Measurements from ENCODE around the gene MMP7. TPM values are rescaled to one million over a fixed set of nuclear protein-coding genes. Genes with fewer than 3 reads are reported as not detected.

Gene MMP7
- total and polyA plus RNA-seq, 2 of the 4 experiments (the other 2 are of a cell fraction) = not detected

DNA sequence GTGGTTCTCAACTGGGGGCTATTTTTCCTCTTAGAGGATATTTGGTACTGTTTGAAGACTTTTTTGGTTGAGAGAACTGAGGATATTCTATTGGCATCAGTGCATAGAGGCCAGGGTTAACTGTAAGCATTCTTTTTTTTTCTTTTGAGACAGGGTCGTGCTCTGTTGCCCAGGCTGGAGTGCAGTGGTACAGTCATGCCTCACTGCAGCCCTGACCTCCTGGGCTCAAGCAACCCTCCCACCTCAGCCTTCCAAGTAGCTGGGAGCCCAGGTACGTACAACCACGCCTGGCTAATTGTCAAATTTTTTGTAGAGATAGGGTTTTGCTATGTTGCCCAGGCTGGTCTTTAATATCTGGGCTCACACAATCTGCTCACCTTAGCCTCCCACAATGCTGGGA, 12.9 kb downstream of the MMP7 start:
- Histone ChIP-seq H4K91ac (ENCODE audit: insufficient read depth, low read depth, low read length) (no peak overlapping the region), H2BK5ac (ENCODE audit: low read depth, low read length, poor library complexity, severe bottlenecking) (no peak overlapping the region), H2BK120ac (ENCODE audit: low read depth, low read length) (no peak overlapping the region), H2AFZ (replicated peaks; ENCODE audit: low read length, poor library complexity) (no peak overlapping the region), H3K36me3 (ENCODE audit: control insufficient read depth, insufficient read depth, low read length) (no peaks in the 10 kb centered on the region), H4K20me1 (ENCODE audit: insufficient read depth, low read length) (no peaks in the 10 kb centered on the region), H3K14ac (replicated peaks; ENCODE audit: low read depth, low read length) (no peak overlapping the region), H3K4me3 (ENCODE audit: insufficient read depth, low read depth, low read length) (no peak overlapping the region), H4K8ac (ENCODE audit: low read depth in 2 of 2, low read length in 2 of 2) (no peak overlapping the region), H3K4ac (ENCODE audit: low read depth, low read length) (no peak overlapping the region), H2BK20ac (ENCODE audit: low read depth, low read length) (no peak overlapping the region), H3K9ac (ENCODE audit: low read depth, low read length) (no peak overlapping the region), H4K5ac (ENCODE audit: low read depth, low read length) (no peak overlapping the region), H3K27ac (ENCODE audit: insufficient read depth, low read length) (no peak overlapping the region), H3K23ac (ENCODE audit: low read depth, low read length) (no peak overlapping the region), H3K79me1 (ENCODE audit: low read depth in 1 of 2, low read length in 2 of 2) (no peaks in the 10 kb centered on the region), H2BK15ac (ENCODE audit: low read depth, low read length) (no peak overlapping the region), H3K56ac (ENCODE audit: extremely low read depth, insufficient read depth, low read length) (no peak overlapping the region), H3K9me1 (ENCODE audit: insufficient read depth, low read length) (no peaks in the 10 kb centered on the region), H3K27me3 (ENCODE audit: control insufficient read depth, insufficient read depth, low read length) (peaks cover 5% of the 10 kb centered on the region; the same call in 1 of the 2 replicates), H2AK9ac (replicated peaks; ENCODE audit: low read depth, low read length, poor library complexity) (no peak overlapping the region), H3K9me3 (ENCODE audit: control insufficient read depth, insufficient read depth, low read length) (no peaks in the 10 kb centered on the region), H3K4me1 (ENCODE audit: control insufficient read depth, insufficient read depth, low read length) (no peaks in the 10 kb centered on the region), H3K18ac (ENCODE audit: low read depth, low read length) (no peak overlapping the region), H2AK5ac (ENCODE audit: low read depth, low read length) (no peak overlapping the region), H3K4me2 (ENCODE audit: low read depth, low read length) (no peak overlapping the region)
- CTCF ChIA-PET = no interaction called here
- ATAC-seq (ENCODE audit: low read depth) (no peak), DNase-seq (no peak)
- POLR2A ChIA-PET (ENCODE audit: unreplicated experiment) = no interaction called here
- intact Hi-C loops (cut with micrococcal nuclease) (no loop called here), in situ Hi-C loops (cut with MboI; ENCODE audit: low sequenced_read_pairs) (no loop called here), dilution Hi-C loops (cut with HindIII; ENCODE audit: low sequenced_read_pairs, unreplicated experiment) (no loop called here)
- BruUV-seq (replicated peaks) = no TSS peak
- TF ChIP-seq RAD21 (IDR thresholded peaks at IDR 0.05; ENCODE audit: low read length) (no peak), POLR2A (IDR thresholded peaks at IDR 0.05; ENCODE audit: low read depth, low read length) (no peak), CEBPB (IDR thresholded peaks at IDR 0.05; ENCODE audit: low read depth, low read length) (no peak), CHD1 (IDR thresholded peaks at IDR 0.05; ENCODE audit: low read depth, low read length) (no peak), FOS (IDR thresholded peaks at IDR 0.05; ENCODE audit: low read depth, low read length) (no peak)
- TF ChIP-seq, protein P1, sequence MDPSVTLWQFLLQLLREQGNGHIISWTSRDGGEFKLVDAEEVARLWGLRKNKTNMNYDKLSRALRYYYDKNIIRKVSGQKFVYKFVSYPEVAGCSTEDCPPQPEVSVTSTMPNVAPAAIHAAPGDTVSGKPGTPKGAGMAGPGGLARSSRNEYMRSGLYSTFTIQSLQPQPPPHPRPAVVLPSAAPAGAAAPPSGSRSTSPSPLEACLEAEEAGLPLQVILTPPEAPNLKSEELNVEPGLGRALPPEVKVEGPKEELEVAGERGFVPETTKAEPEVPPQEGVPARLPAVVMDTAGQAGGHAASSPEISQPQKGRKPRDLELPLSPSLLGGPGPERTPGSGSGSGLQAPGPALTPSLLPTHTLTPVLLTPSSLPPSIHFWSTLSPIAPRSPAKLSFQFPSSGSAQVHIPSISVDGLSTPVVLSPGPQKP (IDR thresholded peaks at IDR 0.05; ENCODE audit: borderline replicate concordance, low read depth, low read length) = no peak
- TF ChIP-seq, protein P2, sequence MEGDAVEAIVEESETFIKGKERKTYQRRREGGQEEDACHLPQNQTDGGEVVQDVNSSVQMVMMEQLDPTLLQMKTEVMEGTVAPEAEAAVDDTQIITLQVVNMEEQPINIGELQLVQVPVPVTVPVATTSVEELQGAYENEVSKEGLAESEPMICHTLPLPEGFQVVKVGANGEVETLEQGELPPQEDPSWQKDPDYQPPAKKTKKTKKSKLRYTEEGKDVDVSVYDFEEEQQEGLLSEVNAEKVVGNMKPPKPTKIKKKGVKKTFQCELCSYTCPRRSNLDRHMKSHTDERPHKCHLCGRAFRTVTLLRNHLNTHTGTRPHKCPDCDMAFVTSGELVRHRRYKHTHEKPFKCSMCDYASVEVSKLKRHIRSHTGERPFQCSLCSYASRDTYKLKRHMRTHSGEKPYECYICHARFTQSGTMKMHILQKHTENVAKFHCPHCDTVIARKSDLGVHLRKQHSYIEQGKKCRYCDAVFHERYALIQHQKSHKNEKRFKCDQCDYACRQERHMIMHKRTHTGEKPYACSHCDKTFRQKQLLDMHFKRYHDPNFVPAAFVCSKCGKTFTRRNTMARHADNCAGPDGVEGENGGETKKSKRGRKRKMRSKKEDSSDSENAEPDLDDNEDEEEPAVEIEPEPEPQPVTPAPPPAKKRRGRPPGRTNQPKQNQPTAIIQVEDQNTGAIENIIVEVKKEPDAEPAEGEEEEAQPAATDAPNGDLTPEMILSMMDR (conservative IDR thresholded peaks at IDR 0.05; ENCODE audit: low read depth, low read length) = no peak
- WGBS, 2 experiments (ENCODE audit: extremely low coverage in 2 of 2, insufficient read length in 1 of 2) = no CpG with 5 or more reads among the region's 3 CpGs
